GM23248 (cell line): ENCODE results near the gene EFS. TPM values are rescaled to one million over a fixed set of nuclear protein-coding genes. Genes with fewer than 3 reads are reported as not detected.

Experiments
- DNase-seq: peaks from one replicate; pipeline ENCODE4 v3.0.0-alpha.2; 2015
- H2AFZ ChIP-seq: fragments of 200-600 bp; sonication (generic); 2 replicates; pipeline ENCODE4 v1.6.1; 2016; ENCODE audit warnings: antibody characterized with exemption
- H3F3A ChIP-seq: fragments of 200-600 bp; sonication (generic); 2 replicates; pipeline ENCODE4 v1.6.1; 2016; ENCODE audit warnings: mild to moderate bottlenecking, antibody characterized with exemption, mixed run types; ENCODE audit not compliant: insufficient read depth
- H3K27ac ChIP-seq: fragments of 200-600 bp; sonication (generic); 2 replicates; pipeline ENCODE4 v1.5.1; 2016; ENCODE audit warnings: mild to moderate bottlenecking
- H3K27me3 ChIP-seq: fragments of 200-600 bp; sonication (generic); replicated peaks from 2 replicates; pipeline ENCODE4 v1.6.1; 2016; ENCODE audit warnings: mild to moderate bottlenecking; ENCODE audit not compliant: insufficient read depth
- H3K36me3 ChIP-seq: fragments of 200-600 bp; sonication (generic); 2 replicates; pipeline ENCODE4 v1.6.1; 2016; ENCODE audit warnings: low read depth, mild to moderate bottlenecking
- H3K4me1 ChIP-seq: fragments of 200-600 bp; sonication (generic); 2 replicates; pipeline ENCODE4 v1.6.1; 2016; ENCODE audit warnings: mild to moderate bottlenecking; ENCODE audit not compliant: insufficient read depth
- H3K4me2 ChIP-seq: fragments of 200-600 bp; sonication (generic); one replicate; pipeline ENCODE4 v1.6.1; 2016; ENCODE audit warnings: mild to moderate bottlenecking; ENCODE audit not compliant: unreplicated experiment
- H3K4me3 ChIP-seq: fragments of 200-600 bp; sonication (generic); 2 replicates; pipeline ENCODE4 v1.5.1; 2016; ENCODE audit warnings: mild to moderate bottlenecking
- H3K79me2 ChIP-seq: fragments of 200-600 bp; sonication (generic); 2 replicates; pipeline ENCODE4 v1.6.1; 2016; ENCODE audit warnings: mild to moderate bottlenecking; ENCODE audit not compliant: insufficient read depth
- H3K9ac ChIP-seq: fragments of 200-600 bp; sonication (generic); 2 replicates; pipeline ENCODE4 v1.6.1; 2016; ENCODE audit warnings: mild to moderate bottlenecking
- H3K9me2 ChIP-seq: fragments of 200-600 bp; sonication (generic); 2 replicates; pipeline ENCODE4 v1.6.1; 2016; ENCODE audit warnings: mixed run types, mild to moderate bottlenecking, moderate library complexity; ENCODE audit not compliant: insufficient read depth
- H3K9me3 ChIP-seq: fragments of 200-600 bp; sonication (generic); one replicate; pipeline ENCODE4 v1.6.1; 2017; ENCODE audit warnings: low read depth
- H4K20me1 ChIP-seq: fragments of 200-600 bp; sonication (generic); 2 replicates; pipeline ENCODE4 v1.6.0; 2016; ENCODE audit not compliant: insufficient read depth
- EZH2 ChIP-seq: fragments of 200-600 bp; sonication (generic); IDR thresholded peaks from 2 replicates; pipeline ENCODE4 v1.6.1; 2018; ENCODE audit warnings: antibody characterized with exemption, mild to moderate bottlenecking; ENCODE audit not compliant: insufficient read depth, poor library complexity, severe bottlenecking
- EZH2phosphoT487 ChIP-seq: fragments of 200-600 bp; sonication (generic); IDR thresholded peaks from 2 replicates; pipeline ENCODE4 v1.6.1; 2018; ENCODE audit warnings: antibody characterized with exemption, moderate library complexity, mild to moderate bottlenecking, low read depth; ENCODE audit not compliant: insufficient read depth
- WGBS, 2 experiments: methylation state at CpG; one replicate each; pipeline ENCODE4 v1.1.6; 2015 to 2017; ENCODE audit warnings: low lambda C conversion rate in 2 of 2, low coverage in 1 of 2; ENCODE audit errors: missing lambda C conversion rate in 2 of 2; 5-methylcytosine and 5-hydroxymethylcytosine counted together
- in situ Hi-C: fragments of 300-500 bp; cut with MboI; formaldehyde crosslinking; loops from 2 replicates; pipeline ENCODE4 v1.15.0; 2020
- polyA plus RNA-seq: library from polyadenylated mRNA; unstranded; fragments of >200 nt; fragmentation: Nextera tagmentation; extraction: Ambion mirVana; gene quantifications from 2 replicates; pipeline ENCODE4 v1.2.1, GENCODE V29; 2016
- total RNA-seq: library from RNA; depleted of rRNA; stranded (reverse); fragments of >200 nt; shearing (Covaris generic); gene quantifications from 2 replicates; pipeline ENCODE4 v1.2.3, GENCODE V29; 2014

The EFS gene
- total and polyA plus RNA-seq, 2 experiments from 2014 or later: 4.2 to 17.3 TPM

DNA sequence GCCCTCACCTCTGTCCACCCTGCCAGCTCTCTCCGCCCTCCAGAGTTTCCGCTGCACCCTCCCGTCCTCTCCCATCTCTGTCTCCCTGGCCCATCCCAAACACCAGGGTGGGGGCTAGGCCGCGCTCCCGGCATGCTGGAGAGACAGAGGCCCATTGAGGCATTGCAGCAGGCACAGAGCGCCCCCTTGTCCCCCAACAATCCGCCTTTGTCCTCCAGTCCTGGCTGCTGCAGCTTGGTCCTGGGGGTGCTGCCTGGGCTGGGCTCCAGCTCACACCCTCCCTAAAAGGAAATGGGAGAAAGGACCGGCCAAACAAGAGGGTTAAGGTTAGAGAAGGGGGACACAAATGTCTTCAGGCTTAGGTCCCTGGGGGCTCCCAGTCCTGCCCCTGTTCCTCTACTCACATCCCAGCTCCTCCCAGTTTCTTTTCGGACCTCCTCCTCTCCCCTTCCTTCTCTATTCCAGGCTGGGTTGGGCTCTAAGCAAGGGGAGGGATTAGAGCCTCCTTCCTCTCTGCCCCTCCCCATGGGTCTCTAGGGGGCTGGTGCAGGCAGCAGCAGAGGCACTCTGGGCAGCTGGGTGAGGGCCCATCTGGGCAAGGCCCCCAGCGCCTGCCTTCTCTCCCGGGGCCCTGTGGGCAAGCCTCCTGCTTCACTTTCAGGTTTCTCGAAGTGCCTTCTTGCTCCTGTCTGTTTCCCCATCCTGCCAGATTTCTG, 11.7 kb upstream of the EFS start, which contains the start of gene CMTM5:
CMTM5 (plus strand) TSS at position 565 of the 716 bp plus-strand sequence. CDS start 206 bp downstream, outside the sequence.
- no peak within 1 kb of the TSS for H3K4me3 ChIP-seq
- H3K27me3 ChIP-seq: peaks cover 12% of the 10 kb centered on the region; the same call in 1 of the 2 replicates
- WGBS, 2 experiments: 54 to 55% methylated on average over 13 of the region's 13 CpGs
- H3K4me1 ChIP-seq: no peaks in the 10 kb centered on the region
- in situ Hi-C loops: no loop called here
- H3K9me2 ChIP-seq: no peaks in the 10 kb centered on the region
- H3K36me3 ChIP-seq: no peaks in the 10 kb centered on the region
- TF ChIP-seq EZH2 (no peak), EZH2phosphoT487 (no peak)
- H3F3A ChIP-seq: no peaks in the 10 kb centered on the region
- H3K4me2 ChIP-seq: no peak within 1 kb of the TSS
- no peak for DNase-seq
- H2AFZ ChIP-seq: no peak within 1 kb of the TSS
- no peaks in the 10 kb centered on the region for H3K79me2 ChIP-seq
- no peak within 1 kb of the TSS for H3K9ac ChIP-seq
- H3K27ac ChIP-seq: no peak within 1 kb of the TSS
- H4K20me1 ChIP-seq: no peaks in the 10 kb centered on the region
- H3K9me3 ChIP-seq: no peaks in the 10 kb centered on the region

DNA sequence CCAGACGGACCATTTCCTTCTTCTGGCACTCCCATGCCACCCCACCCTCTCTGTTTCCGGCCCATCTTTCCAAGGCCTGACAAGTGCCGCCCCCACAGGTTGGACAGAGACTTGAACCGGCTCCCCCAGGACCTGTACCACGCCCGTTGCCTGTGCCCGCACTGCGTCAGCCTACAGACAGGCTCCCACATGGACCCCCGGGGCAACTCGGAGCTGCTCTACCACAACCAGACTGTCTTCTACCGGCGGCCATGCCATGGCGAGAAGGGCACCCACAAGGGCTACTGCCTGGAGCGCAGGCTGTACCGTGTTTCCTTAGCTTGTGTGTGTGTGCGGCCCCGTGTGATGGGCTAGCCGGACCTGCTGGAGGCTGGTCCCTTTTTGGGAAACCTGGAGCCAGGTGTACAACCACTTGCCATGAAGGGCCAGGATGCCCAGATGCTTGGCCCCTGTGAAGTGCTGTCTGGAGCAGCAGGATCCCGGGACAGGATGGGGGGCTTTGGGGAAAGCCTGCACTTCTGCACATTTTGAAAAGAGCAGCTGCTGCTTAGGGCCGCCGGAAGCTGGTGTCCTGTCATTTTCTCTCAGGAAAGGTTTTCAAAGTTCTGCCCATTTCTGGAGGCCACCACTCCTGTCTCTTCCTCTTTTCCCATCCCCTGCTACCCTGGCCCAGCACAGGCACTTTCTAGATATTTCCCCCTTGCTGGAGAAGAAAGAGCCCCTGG, 10.7 kb upstream of the EFS start:
- no peaks in the 10 kb centered on the region for H3K9me3 ChIP-seq
- peaks cover 9% of the 10 kb centered on the region; the same call in 1 of the 2 replicates for H3K27me3 ChIP-seq
- TF ChIP-seq EZH2phosphoT487 (no peak), EZH2 (no peak)
- no peak overlapping the region for H3K4me3 ChIP-seq
- H3F3A ChIP-seq: no peaks in the 10 kb centered on the region
- no peak overlapping the region for H2AFZ ChIP-seq
- no peak overlapping the region for H3K9ac ChIP-seq
- H3K4me2 ChIP-seq: no peak overlapping the region
- no peaks in the 10 kb centered on the region for H3K4me1 ChIP-seq
- no peaks in the 10 kb centered on the region for H3K9me2 ChIP-seq
- no peaks in the 10 kb centered on the region for H4K20me1 ChIP-seq
- no peak for DNase-seq
- 71 to 75% methylated on average over 21 of the region's 21 CpGs for WGBS, 2 experiments
- no peaks in the 10 kb centered on the region for H3K36me3 ChIP-seq
- H3K27ac ChIP-seq: no peak overlapping the region
- H3K79me2 ChIP-seq: no peaks in the 10 kb centered on the region
- in situ Hi-C loops: no loop called here

DNA sequence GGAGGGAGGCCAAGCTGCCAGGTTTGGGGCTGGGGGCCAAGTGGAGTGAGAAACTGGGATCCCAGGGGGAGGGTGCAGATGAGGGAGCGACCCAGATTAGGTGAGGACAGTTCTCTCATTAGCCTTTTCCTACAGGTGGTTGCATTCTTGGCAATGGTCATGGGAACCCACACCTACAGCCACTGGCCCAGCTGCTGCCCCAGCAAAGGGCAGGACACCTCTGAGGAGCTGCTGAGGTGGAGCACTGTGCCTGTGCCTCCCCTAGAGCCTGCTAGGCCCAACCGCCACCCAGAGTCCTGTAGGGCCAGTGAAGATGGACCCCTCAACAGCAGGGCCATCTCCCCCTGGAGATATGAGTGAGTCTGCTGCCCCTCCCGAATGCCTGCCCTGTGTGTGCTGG, 8.1 kb upstream of the EFS start:
- H3K4me2 ChIP-seq: no peak overlapping the region
- H2AFZ ChIP-seq: no peak overlapping the region
- H3K27ac ChIP-seq: no peak overlapping the region
- no peaks in the 10 kb centered on the region for H3K36me3 ChIP-seq
- no peak overlapping the region for H3K4me3 ChIP-seq
- H3K9me3 ChIP-seq: no peaks in the 10 kb centered on the region
- no peaks in the 10 kb centered on the region for H3K4me1 ChIP-seq
- no peak overlapping the region for H3K9ac ChIP-seq
- no peaks in the 10 kb centered on the region for H3F3A ChIP-seq
- no peaks in the 10 kb centered on the region for H3K9me2 ChIP-seq
- no peaks in the 10 kb centered on the region for H4K20me1 ChIP-seq
- 59 to 62% methylated on average over 3 of the region's 3 CpGs for WGBS, 2 experiments
- no peaks in the 10 kb centered on the region for H3K79me2 ChIP-seq
- no peaks in the 10 kb centered on the region for H3K27me3 ChIP-seq
- no peak for DNase-seq
- in situ Hi-C loops: no loop called here
- TF ChIP-seq EZH2: no peak

DNA sequence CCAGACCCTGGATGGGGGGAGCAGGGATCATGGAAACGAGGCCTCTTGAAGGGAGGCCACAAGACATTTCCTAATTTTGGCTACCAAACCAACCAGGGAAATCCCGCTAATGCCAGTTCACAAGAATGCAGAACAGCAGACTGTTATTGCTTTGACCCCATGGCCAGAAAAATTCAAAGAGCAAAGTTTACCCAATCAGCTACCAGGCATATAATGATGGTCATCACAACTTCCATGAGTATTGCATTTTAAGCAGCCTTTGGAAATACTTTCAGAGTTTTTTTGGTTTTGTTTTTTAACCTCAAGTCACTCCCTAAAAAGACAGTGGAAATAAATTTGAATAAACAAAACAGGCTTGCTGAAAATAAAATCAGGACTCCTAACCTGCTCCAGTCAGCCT, 7.5 kb upstream of the EFS start, which contains the start of gene IL25:
IL25 (plus strand) TSS at position 301 of the 400 bp plus-strand sequence.
- WGBS, 2 experiments: 50 to 63% methylated on average over 2 of the region's 2 CpGs
- H3K27ac ChIP-seq: no peak within 1 kb of the TSS
- H3K4me2 ChIP-seq: no peak within 1 kb of the TSS
- no peaks in the 10 kb centered on the region for H3K9me3 ChIP-seq
- no peaks in the 10 kb centered on the region for H3K4me1 ChIP-seq
- H3K79me2 ChIP-seq: no peaks in the 10 kb centered on the region
- TF ChIP-seq EZH2 (no peak), EZH2phosphoT487 (no peak)
- H4K20me1 ChIP-seq: no peaks in the 10 kb centered on the region
- in situ Hi-C loops: no loop called here
- no peak for DNase-seq
- H3K4me3 ChIP-seq: no peak within 1 kb of the TSS
- no peaks in the 10 kb centered on the region for H3F3A ChIP-seq
- no peaks in the 10 kb centered on the region for H3K9me2 ChIP-seq
- no peak within 1 kb of the TSS for H2AFZ ChIP-seq
- no peaks in the 10 kb centered on the region for H3K36me3 ChIP-seq
- H3K9ac ChIP-seq: no peak within 1 kb of the TSS
- no peaks in the 10 kb centered on the region for H3K27me3 ChIP-seq
